Measurements from ENCODE around the gene NEO1.

Gene NEO1

DNA sequence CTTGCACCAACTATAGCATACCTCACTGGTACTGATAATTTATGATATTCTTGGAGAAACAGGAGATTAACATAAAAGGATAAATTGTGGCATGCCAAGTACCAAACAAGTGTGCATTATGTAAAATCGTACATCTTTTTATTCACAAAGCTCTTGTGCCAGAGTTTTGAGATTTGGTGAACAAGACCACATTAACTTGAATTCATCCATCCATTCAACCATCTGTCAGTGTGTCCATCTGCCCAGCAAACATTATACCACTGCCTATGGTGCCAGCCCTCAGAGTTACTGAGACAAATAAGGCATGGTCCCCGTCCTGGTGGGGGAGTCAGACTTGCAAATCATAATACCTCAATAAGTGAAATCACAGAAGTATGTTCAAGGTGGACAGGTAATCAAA lies 17.0 kb upstream of the NEO1 start:
- no peaks in the 10 kb centered on the region for H3K27me3 ChIP-seq (ENCODE audit: control insufficient read depth, insufficient read depth, low read length)

DNA sequence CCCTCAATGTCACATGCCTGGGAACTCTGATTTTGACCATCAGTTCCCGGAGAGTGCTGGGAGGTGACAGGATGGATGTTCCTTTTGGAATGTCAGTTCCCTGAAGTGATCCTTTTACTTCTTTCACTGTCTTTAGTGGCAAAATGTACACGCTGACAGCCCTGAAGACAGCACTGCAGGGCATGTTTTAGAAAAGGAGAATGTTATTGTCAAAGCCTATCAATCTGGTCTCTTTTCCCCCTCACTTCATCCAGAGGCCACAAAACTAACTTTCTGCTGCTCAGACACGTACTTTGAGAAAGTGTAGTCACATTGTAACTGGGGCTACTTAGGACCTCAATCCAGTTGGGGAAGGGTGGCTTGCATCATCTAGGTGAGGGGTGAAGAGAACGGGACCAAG lies 14.0 kb upstream of the NEO1 start:
- Histone ChIP-seq H3K9ac (ENCODE audit: low read length) (no peak overlapping the region), H3K4me3 (ENCODE audit: low read length) (no peak overlapping the region), H3K27me3 (ENCODE audit: control insufficient read depth, insufficient read depth, low read length) (no peaks in the 10 kb centered on the region), H3K36me3 (ENCODE audit: control insufficient read depth, insufficient read depth, low read length) (no peaks in the 10 kb centered on the region), H3K9me3 (ENCODE audit: control insufficient read depth, low read length) (no peaks in the 10 kb centered on the region), H3K4me1 (ENCODE audit: control insufficient read depth, insufficient read depth, low read length) (no peaks in the 10 kb centered on the region)

More for the DNA sequence above, 17.0 kb upstream of the NEO1 start:
- Histone ChIP-seq H3K9me3 (ENCODE audit: control insufficient read depth, low read length) (no peaks in the 10 kb centered on the region), H3K4me1 (ENCODE audit: control insufficient read depth, insufficient read depth, low read length) (no peaks in the 10 kb centered on the region), H3K4me3 (ENCODE audit: low read length) (no peak overlapping the region), H3K9ac (ENCODE audit: low read length) (no peak overlapping the region), H3K36me3 (ENCODE audit: control insufficient read depth, insufficient read depth, low read length) (no peaks in the 10 kb centered on the region)

GRCh38 chr15:73046073-73046472 lies 6.2 kb upstream of the NEO1 start:
- no peaks in the 10 kb centered on the region for H3K4me1 ChIP-seq (ENCODE audit: control insufficient read depth, insufficient read depth, low read length)
- no peak overlapping the region for H3K4me3 ChIP-seq (ENCODE audit: low read length)
- no peaks in the 10 kb centered on the region for H3K36me3 ChIP-seq (ENCODE audit: control insufficient read depth, insufficient read depth, low read length)
- no peak overlapping the region for H3K9ac ChIP-seq (ENCODE audit: low read length)
- H3K27me3 ChIP-seq (ENCODE audit: control insufficient read depth, insufficient read depth, low read length), result no peaks in the 10 kb centered on the region
- no peaks in the 10 kb centered on the region for H3K9me3 ChIP-seq (ENCODE audit: control insufficient read depth, low read length)

DNA sequence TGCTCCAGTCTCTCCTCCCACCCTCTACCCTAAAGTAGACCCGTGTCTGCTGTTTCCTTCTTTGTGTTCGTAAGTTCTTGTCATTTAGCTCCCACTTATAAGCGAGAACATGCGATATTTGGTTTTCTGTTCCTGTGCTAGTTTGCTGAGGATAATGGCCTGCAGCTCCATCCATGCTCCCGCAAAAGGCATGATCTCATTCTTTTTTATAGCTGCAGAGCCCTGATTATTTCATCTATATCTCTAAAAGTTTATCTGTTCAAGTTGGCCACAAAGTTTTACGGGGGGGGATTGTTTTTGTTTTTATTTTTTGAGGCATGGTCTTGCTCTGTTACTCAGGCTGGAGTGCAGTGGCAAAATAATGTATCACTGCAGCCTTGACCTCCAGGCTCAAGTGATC lies 4.4 kb upstream of the NEO1 start:
- Histone ChIP-seq H3K9me3 (ENCODE audit: control insufficient read depth, low read length) (no peaks in the 10 kb centered on the region), H3K36me3 (ENCODE audit: control insufficient read depth, insufficient read depth, low read length) (no peaks in the 10 kb centered on the region)

DNA sequence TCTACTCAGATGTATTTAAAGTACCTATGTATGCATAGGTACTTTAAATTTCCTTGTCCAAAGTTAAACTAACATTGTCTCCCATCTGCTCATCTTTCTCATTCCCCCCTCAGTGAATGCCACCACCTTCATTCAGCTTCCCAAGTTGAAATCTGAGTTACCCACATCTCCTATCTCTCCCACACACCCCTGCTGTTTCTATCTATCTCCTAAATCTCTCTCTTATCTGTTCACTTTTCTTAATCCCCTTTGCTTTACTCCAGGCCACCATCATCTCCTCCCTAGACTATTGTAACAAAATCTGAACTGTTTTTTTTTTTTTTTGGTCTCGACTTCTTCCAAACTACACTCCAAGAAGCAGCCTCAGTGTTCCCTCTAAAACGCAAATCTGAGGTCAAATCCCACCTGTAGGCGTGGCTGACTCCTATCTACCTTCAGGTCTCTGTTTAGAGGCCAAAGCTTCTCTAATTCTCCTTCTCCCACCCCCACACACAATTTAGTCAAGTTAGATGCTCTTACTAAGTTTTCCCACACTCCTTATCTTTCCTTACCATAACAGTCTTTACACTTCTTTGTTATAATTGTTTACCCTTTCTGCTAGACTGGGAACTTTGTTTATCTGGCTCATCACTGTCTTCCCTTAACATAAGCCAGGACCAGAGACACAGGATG lies 3.5 kb upstream of the NEO1 start:
- no peak overlapping the region for H3K9ac ChIP-seq (ENCODE audit: low read length)
- no peaks in the 10 kb centered on the region for H3K9me3 ChIP-seq (ENCODE audit: control insufficient read depth, low read length)
- no peaks in the 10 kb centered on the region for H3K27me3 ChIP-seq (ENCODE audit: control insufficient read depth, insufficient read depth, low read length)
- H3K4me1 ChIP-seq (ENCODE audit: control insufficient read depth, insufficient read depth, low read length), result no peaks in the 10 kb centered on the region
- no peak overlapping the region for H3K4me3 ChIP-seq (ENCODE audit: low read length)
- H3K36me3 ChIP-seq (ENCODE audit: control insufficient read depth, insufficient read depth, low read length), result no peaks in the 10 kb centered on the region

More for the DNA sequence above, 4.4 kb upstream of the NEO1 start:
- H3K4me3 ChIP-seq (ENCODE audit: low read length), result no peak overlapping the region
- H3K9ac ChIP-seq (ENCODE audit: low read length), result no peak overlapping the region
- no peaks in the 10 kb centered on the region for H3K4me1 ChIP-seq (ENCODE audit: control insufficient read depth, insufficient read depth, low read length)
- no peaks in the 10 kb centered on the region for H3K27me3 ChIP-seq (ENCODE audit: control insufficient read depth, insufficient read depth, low read length)

GRCh38 chr15:73049564-73050215 lies 2.6 kb upstream of the NEO1 start:
- H3K27me3 ChIP-seq (ENCODE audit: control insufficient read depth, insufficient read depth, low read length), result no peaks in the 10 kb centered on the region

GRCh38 chr15:73050561-73051295 lies 1.5 kb upstream of the NEO1 start:
- Histone ChIP-seq H3K4me1 (ENCODE audit: control insufficient read depth, insufficient read depth, low read length) (peaks cover 9% of the 10 kb centered on the region), H3K36me3 (ENCODE audit: control insufficient read depth, insufficient read depth, low read length) (no peaks in the 10 kb centered on the region), H3K4me3 (ENCODE audit: low read length) (peak overlapping the region; percentile 73), H3K27me3 (ENCODE audit: control insufficient read depth, insufficient read depth, low read length) (no peaks in the 10 kb centered on the region), H3K9ac (ENCODE audit: low read length) (peak overlapping the region; percentile 85), H3K9me3 (ENCODE audit: control insufficient read depth, low read length) (no peaks in the 10 kb centered on the region)

More at GRCh38 chr15:73049564-73050215, 2.6 kb upstream of the NEO1 start:
- Histone ChIP-seq H3K36me3 (ENCODE audit: control insufficient read depth, insufficient read depth, low read length) (no peaks in the 10 kb centered on the region), H3K4me1 (ENCODE audit: control insufficient read depth, insufficient read depth, low read length) (no peaks in the 10 kb centered on the region), H3K9me3 (ENCODE audit: control insufficient read depth, low read length) (no peaks in the 10 kb centered on the region), H3K4me3 (ENCODE audit: low read length) (no peak overlapping the region), H3K9ac (ENCODE audit: low read length) (no peak overlapping the region)

GRCh38 chr15:73051391-73051806 lies 864 bp upstream of the NEO1 start:
- H3K9me3 ChIP-seq (ENCODE audit: control insufficient read depth, low read length), result no peaks in the 10 kb centered on the region
- H3K9ac ChIP-seq (ENCODE audit: low read length), result peak overlapping the region; percentile 85
- H3K36me3 ChIP-seq (ENCODE audit: control insufficient read depth, insufficient read depth, low read length), result no peaks in the 10 kb centered on the region
- no peaks in the 10 kb centered on the region for H3K27me3 ChIP-seq (ENCODE audit: control insufficient read depth, insufficient read depth, low read length)
- peaks cover 12% of the 10 kb centered on the region for H3K4me1 ChIP-seq (ENCODE audit: control insufficient read depth, insufficient read depth, low read length)
- peak overlapping the region; percentile 73 for H3K4me3 ChIP-seq (ENCODE audit: low read length)

- Histone ChIP-seq H3K36me3 (ENCODE audit: control insufficient read depth, insufficient read depth, low read length) (no peaks in the 10 kb centered on the region), H3K9me3 (ENCODE audit: control insufficient read depth, low read length) (no peaks in the 10 kb centered on the region), H3K9ac (ENCODE audit: low read length) (peak overlapping the region; percentile 77), H3K4me3 (ENCODE audit: low read length) (peak overlapping the region; percentile 72), H3K27me3 (ENCODE audit: control insufficient read depth, insufficient read depth, low read length) (no peaks in the 10 kb centered on the region), H3K4me1 (ENCODE audit: control insufficient read depth, insufficient read depth, low read length) (peaks cover 12% of the 10 kb centered on the region)
Observed at GRCh38 chr15:73052653-73053397, 562 bp downstream of the NEO1 start.

DNA sequence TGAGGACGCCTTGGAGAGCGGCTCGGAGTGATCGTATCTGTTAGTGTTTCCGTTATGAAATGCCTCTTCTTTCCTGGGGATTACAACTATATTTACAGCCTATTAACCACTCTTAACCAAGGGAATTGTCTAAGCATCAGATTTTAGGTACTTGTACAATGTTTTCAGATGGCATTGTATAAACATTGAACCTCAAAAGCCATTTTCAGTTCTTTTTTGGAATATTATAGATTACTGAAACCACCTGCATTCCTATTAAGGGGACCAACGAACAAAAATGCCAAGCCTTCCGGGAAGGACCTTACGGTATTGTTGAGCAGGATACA lies 1.1 kb downstream of the NEO1 start:
- Histone ChIP-seq H3K4me1 (ENCODE audit: control insufficient read depth, insufficient read depth, low read length) (peaks cover 12% of the 10 kb centered on the region), H3K27me3 (ENCODE audit: control insufficient read depth, insufficient read depth, low read length) (no peaks in the 10 kb centered on the region), H3K36me3 (ENCODE audit: control insufficient read depth, insufficient read depth, low read length) (no peaks in the 10 kb centered on the region)

GRCh38 chr15:73054417-73054953 lies 2.2 kb downstream of the NEO1 start:
- Histone ChIP-seq H3K27me3 (ENCODE audit: control insufficient read depth, insufficient read depth, low read length) (no peaks in the 10 kb centered on the region), H3K9ac (ENCODE audit: low read length) (no peak overlapping the region), H3K4me3 (ENCODE audit: low read length) (no peak overlapping the region), H3K4me1 (ENCODE audit: control insufficient read depth, insufficient read depth, low read length) (peaks cover 12% of the 10 kb centered on the region), H3K36me3 (ENCODE audit: control insufficient read depth, insufficient read depth, low read length) (no peaks in the 10 kb centered on the region), H3K9me3 (ENCODE audit: control insufficient read depth, low read length) (no peaks in the 10 kb centered on the region)

More for the DNA sequence above, 1.1 kb downstream of the NEO1 start:
- H3K9me3 ChIP-seq (ENCODE audit: control insufficient read depth, low read length), result no peaks in the 10 kb centered on the region
- peak overlapping the region; percentile 77 for H3K9ac ChIP-seq (ENCODE audit: low read length)
- peak overlapping the region; percentile 72 for H3K4me3 ChIP-seq (ENCODE audit: low read length)
